Ramos (cell line): ENCODE measurements around the gene BSND.

Experiments used
- in situ Hi-C: fragments of 300-500 bp; cut with MboI; formaldehyde crosslinking; loops from one replicate; pipeline ENCODE4 v1.14.3; 2022; ENCODE audit warnings: low sequenced_read_pairs; ENCODE audit not compliant: unreplicated experiment

The BSND gene

GRCh38 chr1:55043011-55043410, 44.3 kb downstream of the BSND start:
- in situ Hi-C loops = no loop called here

- in situ Hi-C loops = no loop called here
Measured at GRCh38 chr1:55043726-55044125, 45.0 kb downstream of the BSND start.

GRCh38 chr1:55044617-55045397, 46.1 kb downstream of the BSND start:
- in situ Hi-C loops = no loop called here

GRCh38 chr1:55045430-55045829, 46.7 kb downstream of the BSND start:
- in situ Hi-C loops = no loop called here

GRCh38 chr1:55046871-55047270, 48.1 kb downstream of the BSND start:
- in situ Hi-C loops = no loop called here

GRCh38 chr1:55047611-55048010, 48.9 kb downstream of the BSND start:
- in situ Hi-C loops = no loop called here

- in situ Hi-C loops = no loop called here
Measured at GRCh38 chr1:55048453-55049270, 49.9 kb downstream of the BSND start.

GRCh38 chr1:55049271-55049913, 50.7 kb downstream of the BSND start:
- in situ Hi-C loops = no loop called here

GRCh38 chr1:55049914-55050278, 51.2 kb downstream of the BSND start:
- in situ Hi-C loops = no loop called here

- in situ Hi-C loops = no loop called here
Measured at GRCh38 chr1:55050283-55050682, 51.5 kb downstream of the BSND start.

GRCh38 chr1:55051169-55051568, 52.4 kb downstream of the BSND start:
- in situ Hi-C loops = no loop called here

- in situ Hi-C loops = no loop called here
Measured at GRCh38 chr1:55051621-55052020, 52.9 kb downstream of the BSND start.

GRCh38 chr1:55052221-55053142, 53.7 kb downstream of the BSND start:
- in situ Hi-C loops = no loop called here

GRCh38 chr1:55053265-55053954, 54.7 kb downstream of the BSND start:
- in situ Hi-C loops = no loop called here

GRCh38 chr1:55054396-55054795, 55.7 kb downstream of the BSND start:
- in situ Hi-C loops = no loop called here

GRCh38 chr1:55055084-55055882, 56.5 kb downstream of the BSND start:
- in situ Hi-C loops = no loop called here

GRCh38 chr1:55055951-55056631, 57.4 kb downstream of the BSND start:
- in situ Hi-C loops = no loop called here

GRCh38 chr1:55056632-55056992, 57.9 kb downstream of the BSND start:
- in situ Hi-C loops = no loop called here
